GM12878 (cell line): ENCODE results near the gene PTPN20. TPM values are rescaled to one million over a fixed set of nuclear protein-coding genes. Genes with fewer than 3 reads are reported as not detected.

Experiments used
- ATAC-seq: fragments of 200-7000 bp; cut with Tn5 transposase; 3 replicates; pipeline ENCODE4 v1.9.1; 2020; ENCODE audit warnings: mild to moderate bottlenecking, moderate library complexity
- BruUV-seq: library from RNA; stranded (reverse); fragments of 400-500 nt; replicated peaks from 2 replicates; lab custom pipeline; 2021; lab: Mats Ljungman, UMichigan
- CTCF ChIA-PET: fragments of 300-600 bp; sonication (Branson Sonifier 250); formaldehyde crosslinking; extraction: SDS; loops from one replicate; lab custom pipeline; 2021; ENCODE audit warnings: inconsistent platforms; lab: Yijun Ruan, JAX
- POLR2A ChIA-PET: fragments of 350-600 bp; formaldehyde crosslinking; extraction: SDS; loops from one replicate; lab custom pipeline; 2021; ENCODE audit warnings: inconsistent platforms; lab: Charles Lee
- RAD21 ChIA-PET: fragments of 300-600 bp; sonication (Branson Sonifier 250); formaldehyde crosslinking; loops from one replicate; lab custom pipeline; 2023; ENCODE audit warnings: antibody characterized with exemption; ENCODE audit not compliant: unreplicated experiment; lab: Charles Lee
- SMC1A ChIA-PET: fragments of 300-600 bp; sonication (Branson Sonifier 250); formaldehyde crosslinking; loops from one replicate; lab custom pipeline; 2023; ENCODE audit not compliant: unreplicated experiment, uncharacterized antibody; lab: Charles Lee
- DNase-seq: peaks from one replicate; pipeline ENCODE4 v3.0.0-alpha.2; 2011; ENCODE audit warnings: low read depth, low spot score
- FAIRE-seq: peaks from 3 replicates; lab custom pipeline; 2011; peaks lifted over from hg19 to GRCh38; lab: Jason Lieb, UNC
- H2AFZ ChIP-seq: 2 replicates; pipeline ENCODE4 v1.6.0; 2011; ENCODE audit warnings: low read depth, low read length, control low read depth; ENCODE audit not compliant: control insufficient read depth
- H3K27ac ChIP-seq: 2 replicates; pipeline ENCODE4 v1.5.1; 2011; ENCODE audit warnings: control low read depth; ENCODE audit not compliant: control insufficient read depth, insufficient read depth
- H3K27me3 ChIP-seq, 2 experiments: replicated peaks in 1 of 2; 2 replicates each; pipeline versions ENCODE4 v1.6.0 to v1.6.1; 2011; ENCODE audit warnings: low read length in 1 of 2; ENCODE audit not compliant: control insufficient read depth in 2 of 2, insufficient read depth in 2 of 2
- H3K36me3 ChIP-seq, 2 experiments: 2 replicates each; pipeline ENCODE4 v1.5.1; 2011; ENCODE audit warnings: low read length in 1 of 2; ENCODE audit not compliant: control insufficient read depth in 2 of 2, insufficient read depth in 2 of 2
- H3K4me1 ChIP-seq: 2 replicates; pipeline ENCODE4 v1.6.1; 2011; ENCODE audit warnings: mild to moderate bottlenecking, low read length, moderate library complexity, mixed read lengths; ENCODE audit not compliant: control insufficient read depth, insufficient read depth
- H3K4me2 ChIP-seq: 2 replicates; pipeline ENCODE4 v1.6.0; 2011; ENCODE audit warnings: control low read depth; ENCODE audit not compliant: control insufficient read depth, insufficient read depth
- H3K4me3 ChIP-seq: fragments of 200-600 bp; sonication (generic); 2 replicates; pipeline ENCODE4 v1.5.1; 2016
- H3K79me2 ChIP-seq: 2 replicates; pipeline ENCODE4 v1.6.0; 2011; ENCODE audit warnings: low read length; ENCODE audit not compliant: control insufficient read depth, insufficient read depth
- H3K9ac ChIP-seq: 2 replicates; pipeline ENCODE4 v1.8.0; 2011; ENCODE audit warnings: low read length, control low read depth, mixed read lengths; ENCODE audit not compliant: control insufficient read depth, insufficient read depth
- H3K9me3 ChIP-seq: replicated peaks from 3 replicates; pipeline ENCODE4 v1.5.1; 2011; ENCODE audit warnings: mild to moderate bottlenecking, low read length; ENCODE audit not compliant: control insufficient read depth, insufficient read depth
- H4K20me1 ChIP-seq: 2 replicates; pipeline ENCODE4 v1.6.0; 2011; ENCODE audit not compliant: control insufficient read depth, insufficient read depth
- BCL11A ChIP-seq: IDR thresholded peaks from 2 replicates; pipeline ENCODE4 v1.6.1; 2011; ENCODE audit warnings: low read depth, low read length
- WGBS: methylation state at CpG from one replicate; pipeline ENCODE4 v1.1.6; 2016; ENCODE audit warnings: low lambda C conversion rate; ENCODE audit not compliant: insufficient replicate concordance, insufficient coverage; ENCODE audit errors: missing lambda C conversion rate; 5-methylcytosine and 5-hydroxymethylcytosine counted together
- in situ Hi-C: fragments of 300-500 bp; cut with MboI; formaldehyde crosslinking; loops from 9 replicates; pipeline ENCODE4 v1.14.3; 2018; ENCODE audit warnings: mixed read lengths
- intact Hi-C: fragments of 100-400 bp; cut with micrococcal nuclease; formaldehyde crosslinking; loops from one replicate; pipeline ENCODE4 v1.14.2; 2022; ENCODE audit not compliant: unreplicated experiment
- polyA plus RNA-seq, 11 experiments: library from polyadenylated mRNA; depleted of rRNA in 4 of 11; unstranded in 6 of 11; stranded (reverse) in 5 of 11; fragments of >200 nt; fragmentation: Nextera tagmentation in 4 of 11; fragmentation: Illumina TruSeq in 1 of 11; extraction: Ambion mirVana in 4 of 11; extraction: Trizol in 1 of 11; gene quantifications; 1 replicate in 1 of 11; 2 replicates in 10 of 11; pipeline versions ENCODE4 v1.2.1 to v1.2.3, GENCODE V29; 2011 to 2016; ENCODE audit warnings: inconsistent platforms in 2 of 11, missing spikeins in 2 of 11, low read depth in 1 of 11
- total RNA-seq, 4 experiments: library from RNA; depleted of rRNA in 3 of 4; stranded (reverse); fragments of >200 nt in 3 of 4; fragmentation: Illumina TruSeq in 1 of 4; extraction: Trizol in 1 of 4; gene quantifications; 2 replicates each; pipeline versions ENCODE4 v1.2.1 to v1.2.3, GENCODE V29; 2013 to 2021
- TF ChIP-seq, protein P1 (sequence below): IDR thresholded peaks from 2 replicates; pipeline ENCODE4 v1.6.1; 2012; ENCODE audit warnings: low read length, inconsistent platforms
- TF ChIP-seq, protein P2 (sequence below): IDR thresholded peaks from 2 replicates; pipeline ENCODE4 v1.6.1; 2011; ENCODE audit warnings: borderline replicate concordance, low read depth, mild to moderate bottlenecking, moderate library complexity, low read length; ENCODE audit not compliant: insufficient read depth, poor library complexity, severe bottlenecking

The PTPN20 gene
- total and polyA plus RNA-seq, 10 of the 15 experiments (the other 5 are each of a cell fraction or from before 2014, with no cell fraction given), result 0.04 to 3.4 (median 0.10) TPM; not detected in 4

DNA sequence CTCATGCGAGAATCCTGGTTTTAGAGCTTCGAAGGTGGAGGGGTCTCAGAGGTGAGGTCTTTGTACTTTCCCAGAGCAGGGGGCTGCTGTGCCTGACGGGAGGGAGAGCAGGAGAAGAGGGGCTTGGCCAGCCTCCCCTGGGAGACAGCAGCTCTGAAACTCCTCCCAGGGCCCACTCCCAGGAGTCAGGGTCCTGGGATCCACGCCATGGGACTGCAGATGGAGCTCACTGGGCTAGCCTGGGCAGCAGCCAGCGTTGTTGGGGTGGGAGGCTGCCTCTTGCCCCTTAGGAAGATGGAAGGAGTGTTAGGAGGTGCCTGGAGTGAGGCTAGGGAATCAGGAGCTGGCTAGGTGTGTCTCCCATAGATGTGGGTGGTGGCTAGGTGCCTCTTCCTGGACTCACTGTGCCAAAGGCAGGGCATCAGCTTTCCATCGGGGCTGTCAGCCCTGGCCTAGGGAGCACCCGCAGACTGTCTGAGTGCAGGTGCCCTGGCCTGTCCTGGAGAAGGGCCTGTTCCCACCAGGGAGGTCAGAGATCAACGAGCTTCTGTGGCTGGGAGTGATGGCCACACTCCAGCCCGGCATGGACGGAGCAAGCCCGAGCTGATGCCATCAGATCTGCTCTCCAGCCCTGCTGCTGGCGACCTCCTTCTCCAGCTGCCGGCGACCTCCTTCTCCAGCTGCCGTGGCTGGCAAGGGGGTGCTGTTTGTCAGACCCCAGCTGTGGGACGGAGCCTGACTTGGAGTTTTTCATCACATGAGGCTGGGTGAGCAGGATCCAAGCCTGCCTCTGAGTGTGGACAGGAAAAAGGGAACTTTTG lies 111.3 kb downstream of the PTPN20 start:
- ChIA-PET SMC1A (no interaction called here), RAD21 (interaction anchor here (0.7 kb wide), 1 partner anchor 289 kb away, joined by 3 read pairs; no protein-coding TSS in a partner anchor)
- intact Hi-C loops, result no loop called here

More for the DNA sequence above, 111.3 kb downstream of the PTPN20 start:
- no peak overlapping the region for H3K27ac ChIP-seq
- TF ChIP-seq, protein P1, sequence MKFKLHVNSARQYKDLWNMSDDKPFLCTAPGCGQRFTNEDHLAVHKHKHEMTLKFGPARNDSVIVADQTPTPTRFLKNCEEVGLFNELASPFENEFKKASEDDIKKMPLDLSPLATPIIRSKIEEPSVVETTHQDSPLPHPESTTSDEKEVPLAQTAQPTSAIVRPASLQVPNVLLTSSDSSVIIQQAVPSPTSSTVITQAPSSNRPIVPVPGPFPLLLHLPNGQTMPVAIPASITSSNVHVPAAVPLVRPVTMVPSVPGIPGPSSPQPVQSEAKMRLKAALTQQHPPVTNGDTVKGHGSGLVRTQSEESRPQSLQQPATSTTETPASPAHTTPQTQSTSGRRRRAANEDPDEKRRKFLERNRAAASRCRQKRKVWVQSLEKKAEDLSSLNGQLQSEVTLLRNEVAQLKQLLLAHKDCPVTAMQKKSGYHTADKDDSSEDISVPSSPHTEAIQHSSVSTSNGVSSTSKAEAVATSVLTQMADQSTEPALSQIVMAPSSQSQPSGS, result no peak
- TF ChIP-seq, protein P2, sequence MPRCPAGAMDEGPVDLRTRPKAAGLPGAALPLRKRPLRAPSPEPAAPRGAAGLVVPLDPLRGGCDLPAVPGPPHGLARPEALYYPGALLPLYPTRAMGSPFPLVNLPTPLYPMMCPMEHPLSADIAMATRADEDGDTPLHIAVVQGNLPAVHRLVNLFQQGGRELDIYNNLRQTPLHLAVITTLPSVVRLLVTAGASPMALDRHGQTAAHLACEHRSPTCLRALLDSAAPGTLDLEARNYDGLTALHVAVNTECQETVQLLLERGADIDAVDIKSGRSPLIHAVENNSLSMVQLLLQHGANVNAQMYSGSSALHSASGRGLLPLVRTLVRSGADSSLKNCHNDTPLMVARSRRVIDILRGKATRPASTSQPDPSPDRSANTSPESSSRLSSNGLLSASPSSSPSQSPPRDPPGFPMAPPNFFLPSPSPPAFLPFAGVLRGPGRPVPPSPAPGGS, result no peak
- no peak for TF ChIP-seq BCL11A
- TF ChIP-seq, all 136 proteins: peak for 0
- ChIA-PET POLR2A (interaction anchor here (0.5 kb wide), 1 partner anchor 97 kb away, joined by 3 read pairs; no protein-coding TSS in a partner anchor), CTCF (interaction anchor here (0.7 to 1.5 kb wide), 5 partner anchors 25 to 299 kb away, joined by 3 to 6 read pairs (median 3); no protein-coding TSS in a partner anchor)
- H2AFZ ChIP-seq, result no peak overlapping the region
- in situ Hi-C loops, result no loop called here
- no peak for FAIRE-seq
- H3K4me1 ChIP-seq, result no peaks in the 10 kb centered on the region
- no peak for ATAC-seq
- no peaks in the 10 kb centered on the region for H3K79me2 ChIP-seq
- H3K36me3 ChIP-seq, result no peaks in the 10 kb centered on the region
- H3K9ac ChIP-seq, result no peak overlapping the region
- no peaks in the 10 kb centered on the region for H3K9me3 ChIP-seq
- H3K4me3 ChIP-seq, result no peak overlapping the region
- BruUV-seq, result no TSS peak
- no peaks in the 10 kb centered on the region for H4K20me1 ChIP-seq
- no peak overlapping the region for H3K4me2 ChIP-seq
- no peak for DNase-seq
- H3K27me3 ChIP-seq, result no peaks in the 10 kb centered on the region; a peak in 1 of 4 replicates
- WGBS, result 40% methylated on average over 16 of the region's 16 CpGs
